GM23338 (cell line): ENCODE data around the gene C1orf174.

ENCODE experiments used
- EZH2 ChIP-seq: fragments of 200-600 bp; sonication (generic); IDR thresholded peaks from one replicate; pipeline ENCODE4 v1.8.0; 2017; ENCODE audit warnings: antibody characterized with exemption, mild to moderate bottlenecking, low read depth; ENCODE audit not compliant: unreplicated experiment
- JUNB ChIP-seq: IDR thresholded peaks from one replicate; pipeline ENCODE4 v1.6.1; 2016; ENCODE audit warnings: antibody characterized with exemption; ENCODE audit not compliant: unreplicated experiment
- POLR2AphosphoS5 ChIP-seq: IDR thresholded peaks from 2 replicates; pipeline ENCODE4 v1.6.1; 2016; ENCODE audit warnings: antibody characterized with exemption, low read depth
- ZNF114 ChIP-seq: fragments of 250-450 bp; sonication (Bioruptor Pico); IDR thresholded peaks from 2 replicates; pipeline ENCODE4 v1.5.0; 2020; ENCODE audit warnings: mild to moderate bottlenecking, moderate library complexity
- TF ChIP-seq, protein P1 (sequence below), 2 experiments: fragments of 200-600 bp in 1 of 2; sonication (generic) in 1 of 2; conservative IDR thresholded peaks; 2 replicates each; pipeline versions ENCODE4 v1.5.1 to v1.6.1; 2016 to 2017; ENCODE audit warnings: antibody characterized with exemption in 2 of 2, low read depth in 2 of 2, mild to moderate bottlenecking in 2 of 2, moderate library complexity in 1 of 2
- TF ChIP-seq, protein P2 (sequence below): IDR thresholded peaks from one replicate; pipeline ENCODE4 v1.6.1; 2018; ENCODE audit warnings: antibody characterized with exemption; ENCODE audit not compliant: unreplicated experiment

DNA sequence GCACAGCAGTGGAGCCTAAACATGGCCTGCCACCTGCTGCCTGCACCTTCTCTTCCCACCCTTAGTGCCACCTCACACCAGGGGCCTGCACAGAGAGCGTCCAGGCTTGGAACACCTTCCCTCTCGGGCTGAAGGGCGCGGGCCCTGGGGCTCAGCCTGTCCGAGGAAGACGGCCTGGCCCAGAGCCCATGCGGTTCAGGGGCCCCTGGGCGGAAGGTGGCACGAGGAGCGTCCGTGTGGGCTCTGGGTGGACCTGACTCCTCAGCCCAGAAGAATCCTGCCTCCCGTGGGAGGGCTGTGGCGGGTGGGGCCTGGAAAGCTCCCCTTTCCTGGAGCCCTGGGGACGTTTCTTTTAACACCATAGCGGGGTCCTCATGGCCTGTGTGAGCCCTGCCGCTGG is 23.4 kb downstream of the C1orf174 start:
- TF ChIP-seq POLR2AphosphoS5 (no peak), JUNB (no peak), EZH2 (no peak), ZNF114 (CRISPR knock-in tag) (no peak)
- TF ChIP-seq, protein P1, sequence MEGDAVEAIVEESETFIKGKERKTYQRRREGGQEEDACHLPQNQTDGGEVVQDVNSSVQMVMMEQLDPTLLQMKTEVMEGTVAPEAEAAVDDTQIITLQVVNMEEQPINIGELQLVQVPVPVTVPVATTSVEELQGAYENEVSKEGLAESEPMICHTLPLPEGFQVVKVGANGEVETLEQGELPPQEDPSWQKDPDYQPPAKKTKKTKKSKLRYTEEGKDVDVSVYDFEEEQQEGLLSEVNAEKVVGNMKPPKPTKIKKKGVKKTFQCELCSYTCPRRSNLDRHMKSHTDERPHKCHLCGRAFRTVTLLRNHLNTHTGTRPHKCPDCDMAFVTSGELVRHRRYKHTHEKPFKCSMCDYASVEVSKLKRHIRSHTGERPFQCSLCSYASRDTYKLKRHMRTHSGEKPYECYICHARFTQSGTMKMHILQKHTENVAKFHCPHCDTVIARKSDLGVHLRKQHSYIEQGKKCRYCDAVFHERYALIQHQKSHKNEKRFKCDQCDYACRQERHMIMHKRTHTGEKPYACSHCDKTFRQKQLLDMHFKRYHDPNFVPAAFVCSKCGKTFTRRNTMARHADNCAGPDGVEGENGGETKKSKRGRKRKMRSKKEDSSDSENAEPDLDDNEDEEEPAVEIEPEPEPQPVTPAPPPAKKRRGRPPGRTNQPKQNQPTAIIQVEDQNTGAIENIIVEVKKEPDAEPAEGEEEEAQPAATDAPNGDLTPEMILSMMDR (conservative IDR thresholded peaks at IDR 0.05; ENCODE audit: low read depth in 2 of 2): no peak
- TF ChIP-seq, protein P2, sequence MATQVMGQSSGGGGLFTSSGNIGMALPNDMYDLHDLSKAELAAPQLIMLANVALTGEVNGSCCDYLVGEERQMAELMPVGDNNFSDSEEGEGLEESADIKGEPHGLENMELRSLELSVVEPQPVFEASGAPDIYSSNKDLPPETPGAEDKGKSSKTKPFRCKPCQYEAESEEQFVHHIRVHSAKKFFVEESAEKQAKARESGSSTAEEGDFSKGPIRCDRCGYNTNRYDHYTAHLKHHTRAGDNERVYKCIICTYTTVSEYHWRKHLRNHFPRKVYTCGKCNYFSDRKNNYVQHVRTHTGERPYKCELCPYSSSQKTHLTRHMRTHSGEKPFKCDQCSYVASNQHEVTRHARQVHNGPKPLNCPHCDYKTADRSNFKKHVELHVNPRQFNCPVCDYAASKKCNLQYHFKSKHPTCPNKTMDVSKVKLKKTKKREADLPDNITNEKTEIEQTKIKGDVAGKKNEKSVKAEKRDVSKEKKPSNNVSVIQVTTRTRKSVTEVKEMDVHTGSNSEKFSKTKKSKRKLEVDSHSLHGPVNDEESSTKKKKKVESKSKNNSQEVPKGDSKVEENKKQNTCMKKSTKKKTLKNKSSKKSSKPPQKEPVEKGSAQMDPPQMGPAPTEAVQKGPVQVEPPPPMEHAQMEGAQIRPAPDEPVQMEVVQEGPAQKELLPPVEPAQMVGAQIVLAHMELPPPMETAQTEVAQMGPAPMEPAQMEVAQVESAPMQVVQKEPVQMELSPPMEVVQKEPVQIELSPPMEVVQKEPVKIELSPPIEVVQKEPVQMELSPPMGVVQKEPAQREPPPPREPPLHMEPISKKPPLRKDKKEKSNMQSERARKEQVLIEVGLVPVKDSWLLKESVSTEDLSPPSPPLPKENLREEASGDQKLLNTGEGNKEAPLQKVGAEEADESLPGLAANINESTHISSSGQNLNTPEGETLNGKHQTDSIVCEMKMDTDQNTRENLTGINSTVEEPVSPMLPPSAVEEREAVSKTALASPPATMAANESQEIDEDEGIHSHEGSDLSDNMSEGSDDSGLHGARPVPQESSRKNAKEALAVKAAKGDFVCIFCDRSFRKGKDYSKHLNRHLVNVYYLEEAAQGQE: no peak
